Activated T-helper 17 cell treated with anti-CD3 and anti-CD28 coated beads, Interleukin-2, amount 50 U/mL, for 72 hours (primary cell): Measurements from ENCODE around the gene LUM. TPM values are rescaled to one million over a fixed set of nuclear protein-coding genes. Genes with fewer than 3 reads are reported as not detected.

ENCODE experiments used
- ATAC-seq: fragments of 150-1000 bp; cut with Tn5 transposase; replicated peaks from 2 replicates; pipeline ENCODE4 v1.10.0; 2021; ENCODE audit warnings: mild to moderate bottlenecking, moderate library complexity
- H3K27ac Mint-ChIP-seq: one replicate; pipeline ENCODE4 v1.8.0; 2022; ENCODE audit warnings: mixed read lengths
- H3K27me3 Mint-ChIP-seq: one replicate; pipeline ENCODE4 v1.8.0; 2022; ENCODE audit warnings: mixed read lengths
- H3K36me3 Mint-ChIP-seq: one replicate; pipeline ENCODE4 v1.8.0; 2022; ENCODE audit warnings: low read depth, mild to moderate bottlenecking, mixed read lengths
- H3K4me1 Mint-ChIP-seq: one replicate; pipeline ENCODE4 v1.8.0; 2022; ENCODE audit warnings: mixed read lengths
- H3K4me3 Mint-ChIP-seq: one replicate; pipeline ENCODE4 v1.8.0; 2022; ENCODE audit warnings: mild to moderate bottlenecking, mixed read lengths
- H3K9me3 Mint-ChIP-seq: one replicate; pipeline ENCODE4 v1.8.0; 2022; ENCODE audit warnings: mixed read lengths
- total RNA-seq, 2 donors: library from RNA; stranded (reverse); gene quantifications; one replicate each; pipeline ENCODE4 v1.2.3, GENCODE V29; 2022

The LUM gene
- total RNA-seq, 2 donors from 2014 or later = not detected

- no peak overlapping the region for H3K4me3 Mint-ChIP-seq
- H3K9me3 Mint-ChIP-seq = no peaks in the 10 kb centered on the region
- no peaks in the 10 kb centered on the region for H3K4me1 Mint-ChIP-seq
- ATAC-seq = no peak
- H3K27me3 Mint-ChIP-seq = peaks cover 10% of the 10 kb centered on the region
- no peak overlapping the region for H3K27ac Mint-ChIP-seq
- no peaks in the 10 kb centered on the region for H3K36me3 Mint-ChIP-seq
These were observed 37.9 kb downstream of the LUM start for GRCh38 chr12:91073426-91073825.

DNA sequence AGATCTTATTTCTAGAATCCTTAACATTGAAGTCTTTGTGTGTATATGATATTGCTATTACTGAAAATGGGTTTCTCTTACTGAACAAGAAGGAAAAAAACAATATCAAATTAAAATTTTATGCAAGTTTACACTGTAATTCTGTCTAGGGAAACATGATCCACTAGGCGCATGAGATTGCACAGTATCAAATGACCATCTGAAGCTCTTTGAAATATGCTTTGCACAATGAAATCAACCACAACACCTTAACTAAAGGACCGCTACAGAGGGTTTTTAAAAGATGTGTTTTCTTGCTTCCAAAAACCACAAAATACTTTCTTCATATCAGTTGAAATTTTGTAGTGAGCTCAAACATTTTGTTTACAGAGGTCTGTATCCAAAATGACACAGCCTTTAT is 38.4 kb downstream of the LUM start:
- H3K27ac Mint-ChIP-seq = no peak overlapping the region
- H3K9me3 Mint-ChIP-seq = no peaks in the 10 kb centered on the region
- H3K27me3 Mint-ChIP-seq = peaks cover 10% of the 10 kb centered on the region
- no peak overlapping the region for H3K4me3 Mint-ChIP-seq
- no peaks in the 10 kb centered on the region for H3K4me1 Mint-ChIP-seq
- no peak for ATAC-seq
- no peaks in the 10 kb centered on the region for H3K36me3 Mint-ChIP-seq

GRCh38 chr12:91070936-91071335 is 40.4 kb downstream of the LUM start:
- no peak for ATAC-seq
- Mint-ChIP-seq H3K36me3 (no peaks in the 10 kb centered on the region), H3K4me3 (no peak overlapping the region), H3K27me3 (peaks cover 10% of the 10 kb centered on the region), H3K4me1 (no peaks in the 10 kb centered on the region), H3K27ac (no peak overlapping the region), H3K9me3 (no peaks in the 10 kb centered on the region)

DNA sequence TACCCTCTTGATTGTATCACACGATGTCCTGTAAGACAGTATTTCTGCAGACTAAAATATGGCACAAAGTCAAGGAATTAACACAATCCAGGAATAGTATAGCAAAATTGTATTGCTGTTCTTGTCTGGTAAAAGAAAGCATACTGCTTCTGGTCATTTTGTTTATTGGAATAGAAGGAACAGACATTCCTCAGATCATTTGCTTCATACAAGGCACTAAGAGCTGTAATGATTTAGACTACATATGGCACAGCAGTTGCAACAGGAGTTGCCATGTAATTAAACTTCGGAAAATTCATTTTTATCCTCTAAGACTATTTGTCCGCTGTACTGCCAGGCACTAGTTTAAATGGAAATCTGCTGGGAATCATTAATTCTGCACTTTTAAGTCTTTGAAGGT is 45.9 kb downstream of the LUM start:
- Mint-ChIP-seq H3K4me3 (no peak overlapping the region), H3K36me3 (no peaks in the 10 kb centered on the region), H3K9me3 (no peaks in the 10 kb centered on the region), H3K27ac (no peak overlapping the region), H3K27me3 (peaks cover 5% of the 10 kb centered on the region), H3K4me1 (no peaks in the 10 kb centered on the region)
- no peak for ATAC-seq

DNA sequence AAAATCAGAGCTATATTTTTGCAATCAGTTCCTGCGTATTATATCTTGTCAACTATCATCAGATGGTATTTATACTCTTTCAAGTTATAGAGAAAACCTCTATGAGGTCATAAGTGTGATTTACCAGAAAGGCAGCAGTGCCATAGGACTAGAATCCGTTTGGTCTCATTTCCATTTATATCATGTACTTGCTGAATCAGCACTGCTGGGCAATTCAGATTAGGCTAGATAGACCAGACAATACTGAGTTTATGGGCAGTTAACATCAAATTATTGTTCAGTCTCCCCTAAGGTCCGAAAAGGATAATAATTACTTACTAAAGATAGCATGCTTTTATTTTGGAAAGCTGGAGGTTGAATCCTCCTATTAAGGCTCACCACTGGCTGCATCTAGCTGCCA is 46.7 kb downstream of the LUM start:
- Mint-ChIP-seq H3K4me3 (no peak overlapping the region), H3K9me3 (no peaks in the 10 kb centered on the region), H3K27ac (no peak overlapping the region), H3K36me3 (no peaks in the 10 kb centered on the region), H3K4me1 (no peaks in the 10 kb centered on the region), H3K27me3 (peaks cover 5% of the 10 kb centered on the region)
- no peak for ATAC-seq

DNA sequence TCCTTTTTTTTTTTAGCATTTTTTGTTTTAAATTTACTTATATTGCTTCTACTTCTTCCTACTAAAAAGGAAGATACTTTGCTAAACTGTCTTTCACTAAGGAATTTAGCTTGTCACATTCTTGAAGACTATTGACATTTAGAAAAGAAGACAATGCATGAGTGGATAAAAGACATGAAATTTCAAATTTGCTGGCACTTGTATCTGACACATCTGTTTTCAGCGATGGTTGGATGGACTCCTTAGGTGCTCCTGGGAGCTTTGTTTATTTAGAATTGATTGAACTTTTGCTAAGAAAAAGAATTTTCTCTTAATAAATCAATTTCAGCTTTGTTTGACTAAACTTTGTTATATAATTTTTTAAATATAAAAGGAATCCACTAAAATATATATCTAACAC is 50.2 kb downstream of the LUM start:
- no peak overlapping the region for H3K27ac Mint-ChIP-seq

DNA sequence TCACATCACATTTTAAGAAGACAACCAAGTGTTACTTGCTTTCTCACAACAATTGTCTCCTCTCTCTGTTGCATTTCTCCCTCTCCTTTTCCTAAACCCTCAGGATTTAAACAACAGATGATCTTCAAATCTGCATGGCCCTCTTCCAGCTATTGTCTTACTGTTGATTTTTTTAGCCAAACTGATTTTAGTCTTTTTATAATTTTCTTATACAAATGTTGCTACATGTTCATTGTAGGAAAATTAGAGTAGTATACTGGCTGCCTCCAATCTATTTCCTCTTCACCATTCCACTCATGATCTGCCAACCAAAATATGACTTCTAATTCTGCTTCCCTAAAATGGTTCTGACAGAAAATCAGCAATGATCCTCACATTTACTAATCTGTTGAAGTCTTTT is 52.1 kb downstream of the LUM start:
- H3K4me3 Mint-ChIP-seq = no peak overlapping the region
- no peak for ATAC-seq
- no peaks in the 10 kb centered on the region for H3K36me3 Mint-ChIP-seq
- H3K27me3 Mint-ChIP-seq = peaks cover 3% of the 10 kb centered on the region
- no peaks in the 10 kb centered on the region for H3K9me3 Mint-ChIP-seq
- no peaks in the 10 kb centered on the region for H3K4me1 Mint-ChIP-seq
- no peak overlapping the region for H3K27ac Mint-ChIP-seq

More for the DNA sequence above, 50.2 kb downstream of the LUM start:
- H3K27me3 Mint-ChIP-seq = peaks cover 3% of the 10 kb centered on the region
- H3K4me1 Mint-ChIP-seq = no peaks in the 10 kb centered on the region
- H3K4me3 Mint-ChIP-seq = no peak overlapping the region
- no peak for ATAC-seq
- no peaks in the 10 kb centered on the region for H3K9me3 Mint-ChIP-seq
- no peaks in the 10 kb centered on the region for H3K36me3 Mint-ChIP-seq

GRCh38 chr12:91058786-91059185 is 52.5 kb downstream of the LUM start:
- no peak overlapping the region for H3K4me3 Mint-ChIP-seq
- H3K9me3 Mint-ChIP-seq = no peaks in the 10 kb centered on the region
- H3K4me1 Mint-ChIP-seq = no peaks in the 10 kb centered on the region
- ATAC-seq = no peak
- H3K27me3 Mint-ChIP-seq = peaks cover 3% of the 10 kb centered on the region
- no peak overlapping the region for H3K27ac Mint-ChIP-seq
- H3K36me3 Mint-ChIP-seq = no peaks in the 10 kb centered on the region

- no peak within 1 kb of the TSS for H3K4me3 Mint-ChIP-seq
- H3K4me1 Mint-ChIP-seq = no peaks in the 10 kb centered on the region
- H3K27me3 Mint-ChIP-seq = peaks cover 3% of the 10 kb centered on the region
- no peaks in the 10 kb centered on the region for H3K36me3 Mint-ChIP-seq
- no peaks in the 10 kb centered on the region for H3K9me3 Mint-ChIP-seq
- H3K27ac Mint-ChIP-seq = no peak within 1 kb of the TSS
- ATAC-seq = no peak
These were observed 53.7 kb downstream of the LUM start, which contains the start of gene KERA for GRCh38 chr12:91057368-91058165. Gene KERA, minus strand, starts transcription at chr12:91058024. Its CDS starts 1,743 bp downstream, at chr12:91056281.

DNA sequence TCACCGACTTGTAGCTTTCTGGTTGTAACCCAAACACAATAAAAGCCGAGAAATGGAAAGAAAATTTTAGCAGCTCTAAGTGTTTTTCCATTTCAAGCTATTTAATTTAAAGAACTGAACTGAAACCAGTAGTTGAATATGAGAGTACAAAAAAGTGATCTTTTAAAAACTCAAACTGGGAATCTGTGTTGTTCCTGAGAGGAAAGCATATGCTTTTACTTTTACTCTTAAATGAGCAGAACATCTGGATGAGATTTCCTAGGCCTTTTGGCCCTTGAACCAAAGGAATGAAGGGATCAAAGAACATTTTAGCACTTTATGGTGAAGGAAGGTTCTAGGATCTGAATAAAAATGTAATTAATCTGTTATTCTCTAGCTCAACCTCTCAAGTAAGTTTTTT is 54.8 kb downstream of the LUM start:
- Mint-ChIP-seq H3K36me3 (no peaks in the 10 kb centered on the region), H3K9me3 (no peaks in the 10 kb centered on the region), H3K27me3 (peaks cover 6% of the 10 kb centered on the region), H3K4me1 (no peaks in the 10 kb centered on the region), H3K27ac (no peak overlapping the region), H3K4me3 (no peak overlapping the region)
- no peak for ATAC-seq

DNA sequence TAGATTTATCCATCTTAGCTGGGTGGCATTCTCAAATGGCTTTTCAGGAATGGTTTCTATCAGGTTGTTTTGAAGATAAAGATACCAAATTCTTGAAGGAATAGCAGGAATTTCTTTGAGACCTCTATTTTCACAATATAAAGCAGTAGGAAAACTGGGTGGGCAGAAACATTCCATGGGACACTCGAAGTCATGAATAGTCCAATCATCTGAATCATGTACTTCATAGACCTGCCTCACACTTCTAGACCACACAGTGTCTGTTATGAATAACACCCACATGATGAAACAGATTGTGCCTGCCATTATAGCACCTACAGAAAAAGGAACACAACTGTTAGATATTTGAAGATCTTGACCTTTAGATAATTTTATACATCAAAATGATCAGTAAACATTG is 55.3 kb downstream of the LUM start:
- no peak for ATAC-seq
- no peaks in the 10 kb centered on the region for H3K9me3 Mint-ChIP-seq
- no peaks in the 10 kb centered on the region for H3K4me1 Mint-ChIP-seq
- no peaks in the 10 kb centered on the region for H3K36me3 Mint-ChIP-seq
- no peak overlapping the region for H3K27ac Mint-ChIP-seq
- peaks cover 6% of the 10 kb centered on the region for H3K27me3 Mint-ChIP-seq
- no peak overlapping the region for H3K4me3 Mint-ChIP-seq

DNA sequence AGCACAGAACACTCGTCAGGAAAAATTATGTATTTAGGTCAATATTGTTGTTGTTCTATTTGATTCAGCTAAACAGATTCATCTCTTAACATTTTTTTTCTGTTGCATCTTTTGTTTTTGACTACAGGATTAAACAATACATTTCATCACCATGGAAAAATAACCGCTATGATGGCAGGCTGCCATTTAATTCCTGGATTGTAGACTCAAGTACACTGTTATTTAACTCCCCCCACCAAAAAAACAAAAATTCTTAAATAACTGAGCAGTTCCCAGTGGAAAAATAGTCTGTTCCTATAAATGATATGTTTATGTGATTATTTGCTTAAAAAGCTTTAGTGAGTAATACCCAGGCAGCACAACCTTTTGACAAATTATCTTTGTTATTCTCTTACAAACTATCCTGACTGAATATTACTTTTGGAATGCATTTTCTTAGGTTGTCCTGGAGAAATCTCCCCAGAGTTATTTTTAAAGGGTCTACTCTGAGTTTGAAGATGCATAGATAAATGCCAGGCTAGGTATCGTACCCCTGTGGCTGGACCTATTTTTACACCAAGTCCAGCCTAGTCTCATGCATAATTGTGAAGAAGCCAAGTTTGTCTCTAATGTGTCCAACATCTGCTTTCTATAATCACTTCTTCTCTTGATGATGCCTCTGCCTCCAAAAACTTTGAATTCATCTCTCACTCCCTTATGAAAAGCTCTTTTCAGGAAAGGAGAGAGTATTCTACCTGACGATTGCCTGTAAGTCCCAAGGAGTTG is 57.2 kb downstream of the LUM start:
- ATAC-seq = no peak
- H3K27me3 Mint-ChIP-seq = peaks cover 6% of the 10 kb centered on the region
- H3K27ac Mint-ChIP-seq = no peak overlapping the region
- no peak overlapping the region for H3K4me3 Mint-ChIP-seq
- no peaks in the 10 kb centered on the region for H3K4me1 Mint-ChIP-seq
- H3K36me3 Mint-ChIP-seq = no peaks in the 10 kb centered on the region
- H3K9me3 Mint-ChIP-seq = no peaks in the 10 kb centered on the region
